ENCODE results near the gene ANXA11. TPM values are rescaled to one million over a fixed set of nuclear protein-coding genes. Genes with fewer than 3 reads are reported as not detected.

The ANXA11 gene
- total RNA-seq, 1 experiment from 2014 or later = 434 TPM

GRCh38 chr10:80156216-80156615 lies 49.1 kb downstream of the ANXA11 start:
- Histone ChIP-seq H3K79me2 (ENCODE audit: low read length) (peaks cover 6% of the 10 kb centered on the region), H3K36me3 (ENCODE audit: low read depth, low read length) (peaks cover 85% of the 10 kb centered on the region), H2AFZ (ENCODE audit: low read length) (no peak overlapping the region), H3K27ac (ENCODE audit: low read length) (peak overlapping the region; percentile 55), H3K27me3 (ENCODE audit: low read length) (no peaks in the 10 kb centered on the region), H3K9ac (ENCODE audit: low read length) (no peak overlapping the region), H3K4me1 (ENCODE audit: insufficient read depth, low read length) (peaks cover 52% of the 10 kb centered on the region), H3K4me3 (ENCODE audit: low read length) (no peak overlapping the region), H3F3A (ENCODE audit: low read length, unreplicated experiment) (peaks cover 17% of the 10 kb centered on the region), H3K4me2 (ENCODE audit: low read length) (peak overlapping the region; percentile 32), H4K20me1 (ENCODE audit: low read length) (0 out of 2 replicates have a peak, but pooled peaks cover 4% of the 10 kb centered on the region), H3K9me3 (ENCODE audit: low read length) (no peaks in the 10 kb centered on the region), H3K9me2 (replicated peaks; ENCODE audit: low read length) (no peaks in the 10 kb centered on the region)
- TF ChIP-seq EZH2phosphoT487 (IDR thresholded peaks at IDR 0.05; ENCODE audit: borderline replicate concordance, low read length) (no peak), EZH2 (IDR thresholded peaks at IDR 0.05; ENCODE audit: low read length, unreplicated experiment) (no peak), CTCF (conservative IDR thresholded peaks at IDR 0.05; ENCODE audit: low read depth, low read length) (no peak)
- DNase-seq (no peak), ATAC-seq (no peak)
- intact Hi-C loops (cut with micrococcal nuclease) = no loop called here
- ChIA-PET POLR2A (ENCODE audit: unreplicated experiment) (interaction anchor here (0.8 kb wide), 1 partner anchor 50 kb away, joined by 12 read pairs; no protein-coding TSS in a partner anchor), CTCF (no interaction called here)
- BruUV-seq (replicated peaks) = no TSS peak

GRCh38 chr10:80155696-80156215 lies 49.6 kb downstream of the ANXA11 start:
- ChIA-PET POLR2A (ENCODE audit: unreplicated experiment) (interaction anchor here (0.6 to 0.7 kb wide), 4 partner anchors 11 to 104 kb away, joined by 3 to 8 read pairs (median 5); no protein-coding TSS in a partner anchor), CTCF (interaction anchor here (0.6 to 0.8 kb wide), 3 partner anchors 48 to 65 kb away, joined by 3 to 5 read pairs (median 3); no protein-coding TSS in a partner anchor)
- H3K27me3 ChIP-seq (ENCODE audit: low read length) = no peaks in the 10 kb centered on the region
- 0 out of 2 replicates have a peak, but pooled peaks cover 4% of the 10 kb centered on the region for H4K20me1 ChIP-seq (ENCODE audit: low read length)
- intact Hi-C loops (cut with micrococcal nuclease) = loop anchor here (1.0 kb wide), 2 partner anchors 9 to 52 kb away; no protein-coding TSS in a partner anchor
- BruUV-seq (replicated peaks) = TSS peak; percentile 48
- peak; percentile 4; the same call in 1 of the 2 replicates for ATAC-seq
- peaks cover 52% of the 10 kb centered on the region for H3K4me1 ChIP-seq (ENCODE audit: insufficient read depth, low read length)
- no peaks in the 10 kb centered on the region for H3K9me2 ChIP-seq (replicated peaks; ENCODE audit: low read length)
- peaks cover 6% of the 10 kb centered on the region for H3K79me2 ChIP-seq (ENCODE audit: low read length)
- no peak overlapping the region for H2AFZ ChIP-seq (ENCODE audit: low read length)
- no peak overlapping the region for H3K4me3 ChIP-seq (ENCODE audit: low read length)
- peak overlapping the region; percentile 32 for H3K4me2 ChIP-seq (ENCODE audit: low read length)
- H3K9me3 ChIP-seq (ENCODE audit: low read length) = no peaks in the 10 kb centered on the region
- peaks cover 17% of the 10 kb centered on the region for H3F3A ChIP-seq (ENCODE audit: low read length, unreplicated experiment)
- H3K36me3 ChIP-seq (ENCODE audit: low read depth, low read length) = peaks cover 85% of the 10 kb centered on the region
- peak overlapping the region; percentile 1; the same call in 1 of the 2 replicates for H3K9ac ChIP-seq (ENCODE audit: low read length)
- DNase-seq = no peak
- TF ChIP-seq CTCF (conservative IDR thresholded peaks at IDR 0.05; ENCODE audit: low read depth, low read length) (no peak), EZH2phosphoT487 (IDR thresholded peaks at IDR 0.05; ENCODE audit: borderline replicate concordance, low read length) (no peak), EZH2 (IDR thresholded peaks at IDR 0.05; ENCODE audit: low read length, unreplicated experiment) (no peak)
- H3K27ac ChIP-seq (ENCODE audit: low read length) = peak overlapping the region; percentile 55

Data from PC-3 (cell line).